GM12801 (cell line): ENCODE results near the gene ZNF507.

Experiments used
- CTCF ChIP-seq: IDR thresholded peaks from one replicate; pipeline ENCODE4 v1.5.1; 2011; ENCODE audit warnings: control low read depth; ENCODE audit not compliant: insufficient read length; ENCODE audit errors: extremely low read depth

ZNF507 gene

DNA sequence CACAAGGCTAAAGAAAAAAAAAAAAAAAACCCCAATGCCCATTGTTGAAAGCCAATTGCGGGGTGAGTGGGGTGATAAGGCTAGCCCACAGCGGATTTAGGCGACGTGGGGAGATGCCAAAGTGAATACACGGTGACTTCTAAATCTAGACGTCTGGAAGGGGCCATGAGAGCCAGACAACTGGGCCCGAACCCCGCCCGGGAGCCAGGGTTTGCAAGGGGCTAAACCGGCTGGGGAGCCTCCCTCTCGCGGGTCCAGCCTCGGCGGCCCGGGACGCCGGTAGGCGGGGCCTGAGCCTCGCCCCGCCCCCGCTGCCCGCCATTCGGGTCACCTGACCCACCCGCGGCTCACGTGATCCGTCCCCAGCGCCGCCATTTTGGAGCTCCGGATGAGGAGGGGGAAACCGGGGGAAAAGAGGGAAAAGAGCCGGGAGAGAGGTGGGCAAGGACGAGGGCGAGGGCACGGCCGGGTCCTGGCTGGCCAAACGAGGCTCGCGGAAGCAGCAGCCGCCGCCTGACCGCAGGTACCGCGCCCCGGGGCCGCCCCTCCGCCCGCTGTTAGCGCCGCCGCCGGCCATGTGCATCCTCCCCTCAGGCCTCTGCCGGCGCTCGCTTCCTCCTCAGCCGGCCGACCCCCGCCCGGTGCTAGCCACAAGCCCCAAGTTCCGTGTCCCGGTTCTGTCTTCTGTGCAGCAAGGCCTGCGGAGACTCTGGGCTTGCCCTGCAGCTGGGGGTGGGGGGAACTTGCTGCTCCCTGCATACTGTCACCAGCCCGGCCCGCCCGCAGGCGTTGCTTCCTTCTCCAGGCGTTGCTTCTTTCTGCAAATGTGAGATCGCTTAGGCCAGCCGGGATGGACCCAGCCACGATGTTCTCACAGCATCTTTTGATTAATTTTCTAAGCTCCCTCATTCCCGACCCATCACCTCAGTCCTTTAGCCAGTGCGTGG is at the start of gene ZNF507:
TSS of gene ZNF507 (plus strand) at position 350 of the 947 bp plus-strand sequence. CDS start 7,221 bp downstream, outside the sequence.
- TF ChIP-seq CTCF, result no peak

GRCh38 chr19:32296694-32297093 is 48.7 kb upstream of the ZNF507 start:
- no peak for TF ChIP-seq CTCF

- TF ChIP-seq CTCF, result no peak
Observed at GRCh38 chr19:32302778-32303177, 42.6 kb upstream of the ZNF507 start.

DNA sequence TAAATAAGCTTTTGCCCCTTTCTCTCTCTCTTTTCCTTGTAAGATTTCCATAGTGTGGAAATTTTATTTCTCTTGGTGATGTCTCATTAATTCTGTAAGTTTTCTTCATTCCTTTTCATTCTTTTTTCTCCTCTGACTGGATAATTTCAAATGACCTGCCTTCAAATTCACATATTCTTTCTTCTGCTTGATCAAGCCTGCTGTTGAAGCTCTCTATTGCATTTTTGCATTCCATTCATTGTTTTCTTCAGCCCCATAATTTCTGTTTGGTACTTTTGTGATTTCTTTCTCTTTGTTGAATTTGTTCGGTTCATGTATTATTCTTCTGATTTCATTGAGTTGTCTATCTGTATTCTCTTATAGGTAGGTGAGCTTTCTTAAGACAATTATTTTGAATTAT is 42.2 kb upstream of the ZNF507 start:
- no peak for TF ChIP-seq CTCF

DNA sequence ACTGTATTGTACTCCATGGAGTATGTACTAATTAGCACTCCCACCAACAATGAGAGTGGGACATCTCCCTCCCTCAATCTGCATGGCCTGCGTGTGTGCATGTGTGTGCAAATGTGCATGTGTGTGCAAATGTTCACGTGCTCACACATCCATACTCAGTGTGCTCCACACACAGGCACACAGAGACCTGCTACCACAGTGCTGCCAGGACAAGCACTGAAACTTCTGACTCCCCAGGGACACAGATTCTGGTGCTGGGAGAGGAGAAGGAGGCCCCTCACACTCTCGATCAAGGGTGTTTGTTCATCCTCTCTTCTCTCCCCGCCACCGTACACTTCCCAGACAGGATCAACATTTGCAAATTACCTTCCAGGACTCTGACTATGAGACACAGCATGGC is 37.8 kb upstream of the ZNF507 start:
- TF ChIP-seq CTCF, result no peak

- no peak for TF ChIP-seq CTCF
Observed at GRCh38 chr19:32308431-32309077, 36.9 kb upstream of the ZNF507 start.

- TF ChIP-seq CTCF, result no peak
Observed at GRCh38 chr19:32309711-32310390, 35.6 kb upstream of the ZNF507 start.
